Karpas-422 (cell line): ENCODE data around the gene CCDC12. TPM values are rescaled to one million over a fixed set of nuclear protein-coding genes. Genes with fewer than 3 reads are reported as not detected.

Experiments
- DNase-seq: peaks from one replicate; pipeline ENCODE4 v3.0.0-alpha.2; 2015
- H2AFZ ChIP-seq: fragments of 200-600 bp; sonication (generic); 2 replicates; pipeline ENCODE4 v1.6.1; 2014; ENCODE audit warnings: antibody characterized with exemption, low read length, mixed read lengths
- H3K27ac ChIP-seq: fragments of 200-600 bp; sonication (generic); 2 replicates; pipeline ENCODE4 v1.5.1; 2014; ENCODE audit warnings: mild to moderate bottlenecking, low read length, moderate library complexity
- H3K27me3 ChIP-seq: fragments of 200-600 bp; sonication (generic); 2 replicates; pipeline ENCODE4 v1.6.1; 2014; ENCODE audit warnings: low read length, mixed read lengths
- H3K36me3 ChIP-seq: fragments of 200-600 bp; sonication (generic); 2 replicates; pipeline ENCODE4 v1.6.1; 2014; ENCODE audit warnings: low read length, mixed read lengths; ENCODE audit not compliant: insufficient read depth
- H3K4me1 ChIP-seq: fragments of 200-600 bp; sonication (generic); 2 replicates; pipeline ENCODE4 v1.6.1; 2014; ENCODE audit warnings: mild to moderate bottlenecking, low read length, mixed read lengths
- H3K4me2 ChIP-seq: fragments of 200-600 bp; sonication (generic); 2 replicates; pipeline ENCODE4 v1.6.1; 2014; ENCODE audit warnings: low read length, low read depth, mild to moderate bottlenecking; ENCODE audit not compliant: poor library complexity, severe bottlenecking
- H3K4me3 ChIP-seq: fragments of 200-600 bp; sonication (generic); 2 replicates; pipeline ENCODE4 v1.5.1; 2014; ENCODE audit warnings: mild to moderate bottlenecking, antibody characterized with exemption, low read length, mixed read lengths
- H3K79me2 ChIP-seq: fragments of 200-600 bp; sonication (generic); 2 replicates; pipeline ENCODE4 v1.6.1; 2014; ENCODE audit warnings: mild to moderate bottlenecking, low read length, mixed read lengths
- H3K9ac ChIP-seq: fragments of 200-600 bp; sonication (generic); 2 replicates; pipeline ENCODE4 v1.6.0; 2014; ENCODE audit warnings: low read length
- H3K9me2 ChIP-seq: fragments of 200-600 bp; sonication (generic), shearing (Covaris generic); replicated peaks from 2 replicates; pipeline ENCODE4 v1.6.0; 2014; ENCODE audit warnings: mild to moderate bottlenecking, low read length, moderate library complexity; ENCODE audit not compliant: insufficient read depth
- H3K9me3 ChIP-seq: fragments of 300-700, 200-600 bp; sonication (generic); 2 replicates; pipeline ENCODE4 v1.6.1; 2014; ENCODE audit warnings: low read length, mixed read lengths
- H4K20me1 ChIP-seq: fragments of 200-600 bp; sonication (generic); 2 replicates; pipeline ENCODE4 v1.6.1; 2014; ENCODE audit warnings: mild to moderate bottlenecking, antibody characterized with exemption, low read length, low read depth; ENCODE audit not compliant: insufficient read depth
- total RNA-seq: library from RNA; depleted of rRNA; stranded (reverse); fragments of >200 nt; shearing (Covaris generic); gene quantifications from 2 replicates; pipeline ENCODE4 v1.2.3, GENCODE V29; 2014; ENCODE audit warnings: low replicate concordance

CCDC12 gene
- total RNA-seq, 1 experiment from 2014 or later: 40.2 TPM

GRCh38 chr3:46878781-46879436, 97.6 kb downstream of the CCDC12 start:
- H4K20me1 ChIP-seq: no peaks in the 10 kb centered on the region
- no peaks in the 10 kb centered on the region for H3K9me3 ChIP-seq
- no peak overlapping the region for H3K4me2 ChIP-seq
- no peak overlapping the region for H3K4me3 ChIP-seq
- no peak overlapping the region for H3K27ac ChIP-seq
- no peak overlapping the region for H2AFZ ChIP-seq
- DNase-seq: no peak
- no peaks in the 10 kb centered on the region for H3K36me3 ChIP-seq
- H3K9ac ChIP-seq: no peak overlapping the region
- H3K9me2 ChIP-seq: no peaks in the 10 kb centered on the region
- H3K4me1 ChIP-seq: no peaks in the 10 kb centered on the region
- no peaks in the 10 kb centered on the region for H3K79me2 ChIP-seq
- no peaks in the 10 kb centered on the region for H3K27me3 ChIP-seq

DNA sequence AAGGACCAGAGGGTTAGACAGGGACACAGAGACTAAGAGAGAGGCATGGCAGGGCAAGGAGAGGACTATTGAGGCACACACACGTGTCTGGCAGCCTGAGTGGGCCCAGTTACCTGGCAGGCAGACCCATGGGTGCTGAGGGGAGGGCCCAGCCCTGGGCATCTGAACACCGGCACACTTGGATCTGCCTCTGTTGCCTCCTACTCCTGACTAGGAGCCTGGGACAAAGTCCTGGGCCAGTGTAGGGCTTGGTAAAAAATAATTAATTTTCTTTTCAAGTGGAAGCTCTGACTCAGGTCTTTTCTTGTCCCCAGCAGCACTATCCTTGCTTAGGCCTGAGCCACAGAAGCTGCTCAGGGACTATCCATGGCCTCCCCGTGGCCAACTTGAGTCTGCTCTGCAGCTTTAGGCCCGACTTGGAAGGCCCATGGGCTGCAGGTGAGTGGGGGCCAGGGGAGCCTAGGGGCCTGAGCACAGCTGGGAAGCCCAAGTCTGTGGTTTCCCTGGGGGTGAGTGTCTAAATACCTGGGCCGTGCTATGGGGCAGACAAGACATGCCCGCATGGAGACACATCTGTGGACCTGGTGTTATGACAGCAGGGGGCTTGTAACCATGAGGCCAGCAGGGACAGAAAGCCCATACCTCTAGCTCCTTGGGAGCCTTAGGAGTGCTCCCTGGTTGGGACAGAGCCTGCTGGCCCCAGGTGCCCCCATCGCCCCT, 99.0 kb downstream of the CCDC12 start, which contains the start of gene PTH1R:
Gene PTH1R (plus strand): TSS at position 316 of the 720 bp plus-strand sequence. CDS start 5,839 bp downstream, outside the sequence.
- Histone ChIP-seq H3K4me3 (no peak within 1 kb of the TSS), H3K79me2 (no peaks in the 10 kb centered on the region), H3K27me3 (no peaks in the 10 kb centered on the region), H3K9ac (no peak within 1 kb of the TSS), H2AFZ (no peak within 1 kb of the TSS), H3K9me2 (no peaks in the 10 kb centered on the region), H3K4me2 (no peak within 1 kb of the TSS), H3K36me3 (no peaks in the 10 kb centered on the region), H3K4me1 (no peaks in the 10 kb centered on the region), H4K20me1 (no peaks in the 10 kb centered on the region), H3K27ac (no peak within 1 kb of the TSS), H3K9me3 (no peaks in the 10 kb centered on the region)
- no peak for DNase-seq

DNA sequence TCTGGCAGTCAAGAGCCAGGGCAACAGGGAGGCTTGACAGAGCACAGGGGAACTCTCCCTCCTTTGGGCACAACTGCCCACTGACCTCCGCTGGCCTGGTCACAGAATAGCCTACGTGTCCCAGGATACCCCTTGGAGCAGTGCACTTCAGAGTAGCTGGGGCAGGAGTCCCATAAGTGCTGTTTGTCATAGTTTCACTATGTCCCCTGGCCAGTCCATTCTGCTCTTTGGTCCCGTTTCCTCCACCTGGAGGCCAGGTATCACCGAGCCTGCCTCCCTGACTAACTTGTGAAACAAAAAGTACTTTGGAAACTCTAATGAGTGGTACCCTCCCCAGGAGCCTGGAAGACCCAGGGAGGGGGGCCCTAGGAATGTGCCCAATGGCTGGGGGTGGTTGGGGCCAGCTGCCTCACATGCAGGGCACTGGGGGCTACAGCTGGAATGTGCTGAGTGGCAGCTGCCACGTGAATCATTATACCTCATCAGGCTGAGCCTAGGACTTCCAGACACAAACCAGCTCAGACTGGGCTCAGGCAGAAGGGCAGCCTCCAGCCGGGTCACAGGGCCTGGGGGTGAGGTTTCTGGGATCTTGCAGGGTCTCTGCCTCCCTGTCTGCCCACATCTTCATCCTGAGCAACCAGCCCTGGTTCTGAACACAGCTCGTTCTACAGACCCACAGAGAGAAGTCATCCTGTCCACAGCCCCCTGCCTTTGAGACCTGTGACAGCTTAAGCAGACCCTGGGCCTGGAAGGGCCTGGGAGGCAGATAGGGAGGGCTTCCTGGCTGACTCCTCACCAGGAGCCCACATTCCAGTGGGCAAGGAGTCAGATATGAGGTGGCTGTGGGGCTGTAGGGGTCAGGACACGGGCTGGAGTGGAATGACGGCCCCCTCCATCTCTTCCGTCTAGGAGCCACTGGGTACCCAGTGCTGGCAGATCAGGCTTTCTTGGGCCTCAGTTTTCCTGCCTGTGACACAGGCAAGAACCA, 99.9 kb downstream of the CCDC12 start:
- Histone ChIP-seq H3K27me3 (no peaks in the 10 kb centered on the region), H3K9ac (no peak overlapping the region), H3K4me3 (no peak overlapping the region), H3K79me2 (no peaks in the 10 kb centered on the region), H3K4me2 (no peak overlapping the region), H3K9me3 (no peaks in the 10 kb centered on the region), H2AFZ (no peak overlapping the region), H3K36me3 (no peaks in the 10 kb centered on the region), H3K4me1 (no peaks in the 10 kb centered on the region), H4K20me1 (no peaks in the 10 kb centered on the region), H3K9me2 (no peaks in the 10 kb centered on the region), H3K27ac (no peak overlapping the region)
- no peak for DNase-seq

DNA sequence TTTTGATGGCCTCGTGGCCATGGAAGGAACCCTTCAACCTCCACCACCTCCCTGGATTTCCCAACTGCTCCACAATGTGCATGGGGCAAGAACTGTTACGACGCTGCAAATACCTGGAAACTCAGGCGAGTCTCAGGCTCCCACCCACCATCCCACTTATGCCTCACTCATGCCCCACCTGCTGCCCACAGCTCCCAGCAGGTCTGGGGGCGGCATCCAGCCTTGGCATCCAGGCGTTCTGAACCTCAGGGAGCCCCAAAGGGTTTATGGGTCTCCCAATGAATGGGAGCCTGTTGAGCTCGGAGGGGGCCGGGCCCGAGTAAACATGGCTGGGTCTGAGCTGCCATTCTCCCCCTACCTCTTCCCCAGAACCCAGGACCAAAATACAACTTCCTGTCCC, 101.0 kb downstream of the CCDC12 start:
- H3K36me3 ChIP-seq: no peaks in the 10 kb centered on the region
- H3K9me3 ChIP-seq: no peaks in the 10 kb centered on the region
- H3K79me2 ChIP-seq: no peaks in the 10 kb centered on the region
- no peak overlapping the region for H3K27ac ChIP-seq
- H3K4me2 ChIP-seq: no peak overlapping the region
- no peaks in the 10 kb centered on the region for H3K4me1 ChIP-seq
- no peak overlapping the region for H2AFZ ChIP-seq
- no peaks in the 10 kb centered on the region for H4K20me1 ChIP-seq
- no peak overlapping the region for H3K4me3 ChIP-seq
- H3K9ac ChIP-seq: no peak overlapping the region
- H3K9me2 ChIP-seq: no peaks in the 10 kb centered on the region
- H3K27me3 ChIP-seq: no peaks in the 10 kb centered on the region
- no peak for DNase-seq

- Histone ChIP-seq H4K20me1 (no peaks in the 10 kb centered on the region), H3K4me2 (no peak overlapping the region), H3K27me3 (no peaks in the 10 kb centered on the region)
These were observed 102.1 kb downstream of the CCDC12 start for GRCh38 chr3:46874430-46874829.

GRCh38 chr3:46873521-46873920, 103.0 kb downstream of the CCDC12 start:
- no peak overlapping the region for H3K4me2 ChIP-seq
- no peaks in the 10 kb centered on the region for H3K4me1 ChIP-seq
- H3K9me2 ChIP-seq: no peaks in the 10 kb centered on the region
- H3K9ac ChIP-seq: no peak overlapping the region
- H3K27me3 ChIP-seq: no peaks in the 10 kb centered on the region
- no peaks in the 10 kb centered on the region for H3K9me3 ChIP-seq
- H3K79me2 ChIP-seq: no peaks in the 10 kb centered on the region
- no peaks in the 10 kb centered on the region for H4K20me1 ChIP-seq
- no peak overlapping the region for H3K27ac ChIP-seq
- no peak for DNase-seq
- H3K36me3 ChIP-seq: no peaks in the 10 kb centered on the region
- H3K4me3 ChIP-seq: no peak overlapping the region
- H2AFZ ChIP-seq: no peak overlapping the region

More at GRCh38 chr3:46874430-46874829, 102.1 kb downstream of the CCDC12 start:
- no peak overlapping the region for H3K27ac ChIP-seq
- no peaks in the 10 kb centered on the region for H3K9me3 ChIP-seq
- no peaks in the 10 kb centered on the region for H3K36me3 ChIP-seq
- H2AFZ ChIP-seq: no peak overlapping the region
- DNase-seq: no peak
- no peak overlapping the region for H3K4me3 ChIP-seq
- no peak overlapping the region for H3K9ac ChIP-seq
- no peaks in the 10 kb centered on the region for H3K79me2 ChIP-seq
- no peaks in the 10 kb centered on the region for H3K4me1 ChIP-seq
- H3K9me2 ChIP-seq: no peaks in the 10 kb centered on the region
